H54 (cell line): ENCODE measurements around the gene TNFSF18.
A peak's percentile ranks its signal among the peaks of the same experiment; 100 is the strongest.

ENCODE experiments used
- DNase-seq: peaks from one replicate; pipeline ENCODE4 v3.0.0; 2011; ENCODE audit warnings: low spot score, mixed read lengths; ENCODE audit not compliant: insufficient read length
- FAIRE-seq: peaks from 3 replicates; lab custom pipeline; 2011; peaks lifted over from hg19 to GRCh38; lab: Jason Lieb, UNC
- POLR2A ChIP-seq: IDR thresholded peaks from 2 replicates; pipeline ENCODE4 v1.6.1; 2011; ENCODE audit warnings: low read depth, mild to moderate bottlenecking, low read length

The TNFSF18 gene

GRCh38 chr1:173057984-173058383, 7.2 kb upstream of the TNFSF18 start:
- FAIRE-seq (no peak), DNase-seq (no peak)
- no peak for TF ChIP-seq POLR2A

GRCh38 chr1:173056365-173056764, 5.6 kb upstream of the TNFSF18 start:
- FAIRE-seq: no peak
- no peak for TF ChIP-seq POLR2A
- no peak for DNase-seq

GRCh38 chr1:173052681-173053196, 2.0 kb upstream of the TNFSF18 start:
- peak; percentile 83 for FAIRE-seq
- no peak for DNase-seq
- no peak for TF ChIP-seq POLR2A

- DNase-seq (no peak), FAIRE-seq (no peak)
- TF ChIP-seq POLR2A: no peak
Observed at GRCh38 chr1:173049322-173049633, 1.5 kb downstream of the TNFSF18 start.

- TF ChIP-seq POLR2A: no peak
- FAIRE-seq (peak; percentile 43), DNase-seq (no peak)
Observed at GRCh38 chr1:173048621-173049321, 2.0 kb downstream of the TNFSF18 start.

- DNase-seq (no peak), FAIRE-seq (no peak)
- TF ChIP-seq POLR2A: no peak
Observed at GRCh38 chr1:173044656-173045055, 6.1 kb downstream of the TNFSF18 start.

GRCh38 chr1:173043253-173043652, 7.5 kb downstream of the TNFSF18 start:
- no peak for DNase-seq
- FAIRE-seq: peak; percentile 74
- TF ChIP-seq POLR2A: no peak

GRCh38 chr1:173042806-173043205, 7.9 kb downstream of the TNFSF18 start:
- DNase-seq: no peak
- TF ChIP-seq POLR2A: no peak
- no peak for FAIRE-seq

GRCh38 chr1:173039626-173040025, 11.1 kb downstream of the TNFSF18 start:
- TF ChIP-seq POLR2A: no peak
- no peak for FAIRE-seq
- DNase-seq: no peak

- DNase-seq (no peak), FAIRE-seq (no peak)
- TF ChIP-seq POLR2A: no peak
Observed at GRCh38 chr1:173038875-173039554, 11.7 kb downstream of the TNFSF18 start.

- no peak for TF ChIP-seq POLR2A
- FAIRE-seq (no peak), DNase-seq (no peak)
Observed at GRCh38 chr1:173024543-173024942, 26.2 kb downstream of the TNFSF18 start.

GRCh38 chr1:173023343-173023742, 27.4 kb downstream of the TNFSF18 start:
- no peak for FAIRE-seq
- TF ChIP-seq POLR2A: no peak
- DNase-seq: no peak

- TF ChIP-seq POLR2A: no peak
- DNase-seq (no peak), FAIRE-seq (no peak)
Observed at GRCh38 chr1:173020138-173020750, 30.5 kb downstream of the TNFSF18 start.

GRCh38 chr1:173017792-173018191, 32.9 kb downstream of the TNFSF18 start:
- no peak for FAIRE-seq

More at GRCh38 chr1:173017792-173018191, 32.9 kb downstream of the TNFSF18 start:
- no peak for TF ChIP-seq POLR2A
- no peak for DNase-seq
